GM08714 (cell line): ENCODE results near the gene KRTAP4-1.
"Not testable (repeated sequence)": the region's sequence is repeated elsewhere in the genome, so short reads cannot be mapped to it uniquely, and the experiment has no call there.

Source experiments
- H3K4me3 ChIP-seq: fragments of 200-500 bp; sonication (Bioruptor generic); 2 replicates; pipeline ENCODE4 v1.5.1; 2014; ENCODE audit warnings: mild to moderate bottlenecking, low read length, inconsistent platforms
- ZNF274 ChIP-seq: IDR thresholded peaks from 2 replicates; pipeline ENCODE4 v1.6.1; 2012; ENCODE audit warnings: mild to moderate bottlenecking, low read depth, low read length

KRTAP4-1 gene

GRCh38 chr17:41149652-41149985, 35.1 kb downstream of the KRTAP4-1 start, which contains the start of gene KRTAP4-5:
Gene KRTAP4-5 (minus strand): TSS chr17:41149825. CDS start chr17:41149767, 58 bp downstream.
- no peak within 1 kb of the TSS for H3K4me3 ChIP-seq
- TF ChIP-seq ZNF274, result no peak

- H3K4me3 ChIP-seq, result not testable (repeated sequence)
Measured at GRCh38 chr17:41148971-41149651, 35.6 kb downstream of the KRTAP4-1 start.

- H3K4me3 ChIP-seq, result no peak overlapping the region
- TF ChIP-seq ZNF274, result no peak
Measured at GRCh38 chr17:41147531-41148204, 37.0 kb downstream of the KRTAP4-1 start.

GRCh38 chr17:41145261-41145660, 39.5 kb downstream of the KRTAP4-1 start:
- no peak overlapping the region for H3K4me3 ChIP-seq
- no peak for TF ChIP-seq ZNF274

DNA sequence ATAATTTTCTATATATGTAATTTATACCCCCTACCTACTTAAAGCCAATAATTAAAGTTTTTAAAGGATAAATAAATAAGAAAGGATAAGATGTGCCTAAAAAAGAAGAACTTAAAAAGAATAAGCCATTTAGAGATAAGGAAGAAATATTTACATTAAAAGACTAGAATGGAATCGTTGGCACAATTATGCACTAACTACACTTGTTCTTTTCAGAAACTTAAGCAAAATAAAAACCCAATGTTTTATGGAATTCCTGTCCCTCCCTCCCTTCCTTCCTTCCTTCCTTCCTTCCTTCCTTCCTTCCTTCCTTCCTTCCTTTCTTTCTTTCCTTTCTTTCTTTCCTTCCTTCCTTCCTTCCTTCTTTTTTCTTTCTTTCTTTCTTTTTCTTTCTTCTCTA, 39.9 kb downstream of the KRTAP4-1 start:
- no peak overlapping the region for H3K4me3 ChIP-seq
- TF ChIP-seq ZNF274, result no peak

DNA sequence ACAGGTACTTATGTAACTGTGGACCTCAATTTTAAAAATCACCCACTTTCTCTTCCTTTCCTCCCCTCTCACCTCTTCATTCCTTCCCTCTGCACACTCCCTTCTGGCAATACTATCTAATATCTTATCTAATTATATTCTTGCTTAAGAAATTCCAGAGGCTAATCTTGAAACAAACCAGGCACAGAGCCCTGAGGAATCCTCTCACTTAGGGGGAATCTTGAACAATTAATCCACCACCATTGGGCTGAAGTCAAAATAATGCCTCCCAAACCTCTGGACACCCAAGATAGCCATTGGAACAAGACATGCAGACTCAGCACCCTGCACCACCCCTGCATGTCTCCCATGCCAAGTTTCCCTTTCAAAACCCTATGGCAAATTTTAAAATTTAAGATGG, 43.4 kb downstream of the KRTAP4-1 start:
- no peak for TF ChIP-seq ZNF274
- no peak overlapping the region for H3K4me3 ChIP-seq

DNA sequence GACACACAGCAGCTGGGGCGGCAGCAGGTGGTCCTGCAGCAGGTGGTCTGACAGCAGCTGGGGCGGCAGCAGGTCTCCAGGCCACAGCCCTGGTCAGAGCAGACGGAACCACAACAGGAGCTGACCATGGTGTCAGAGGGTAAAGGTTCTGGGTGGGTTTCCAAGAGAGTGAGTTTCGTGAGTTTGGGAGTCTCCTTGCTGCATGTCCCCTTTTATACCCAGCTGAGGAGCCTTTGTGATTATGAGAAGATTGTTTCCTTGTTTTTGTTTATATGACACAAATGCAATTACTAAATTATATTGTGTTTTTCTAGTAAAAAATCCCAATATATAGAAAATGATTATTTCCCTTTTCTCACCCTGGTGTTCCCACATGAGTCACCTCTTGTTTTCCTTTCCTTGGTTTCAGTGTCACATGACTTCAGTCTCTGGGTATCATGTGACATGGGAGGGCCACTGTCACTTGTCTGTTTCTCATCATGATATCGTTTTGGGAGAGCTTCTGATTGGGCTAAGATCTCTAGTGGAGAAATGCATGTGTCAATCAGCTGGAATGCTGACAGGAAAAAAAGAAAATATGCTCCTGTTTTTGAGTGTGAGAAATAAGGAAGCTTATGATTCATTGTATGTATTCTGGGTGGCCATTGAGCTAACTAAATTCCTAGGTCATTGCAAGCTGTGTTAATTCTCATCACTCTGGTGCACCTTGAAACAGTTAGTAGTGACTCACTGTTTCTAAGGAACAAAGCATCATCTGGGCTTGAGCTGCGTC, 44.2 kb downstream of the KRTAP4-1 start, which contains the start of gene KRTAP4-6:
TSS of gene KRTAP4-6 (minus strand) at position 185 of the 772 bp plus-strand sequence. CDS start at position 128, 57 bp downstream.
- no peak within 1 kb of the TSS for H3K4me3 ChIP-seq
- TF ChIP-seq ZNF274, result no peak

DNA sequence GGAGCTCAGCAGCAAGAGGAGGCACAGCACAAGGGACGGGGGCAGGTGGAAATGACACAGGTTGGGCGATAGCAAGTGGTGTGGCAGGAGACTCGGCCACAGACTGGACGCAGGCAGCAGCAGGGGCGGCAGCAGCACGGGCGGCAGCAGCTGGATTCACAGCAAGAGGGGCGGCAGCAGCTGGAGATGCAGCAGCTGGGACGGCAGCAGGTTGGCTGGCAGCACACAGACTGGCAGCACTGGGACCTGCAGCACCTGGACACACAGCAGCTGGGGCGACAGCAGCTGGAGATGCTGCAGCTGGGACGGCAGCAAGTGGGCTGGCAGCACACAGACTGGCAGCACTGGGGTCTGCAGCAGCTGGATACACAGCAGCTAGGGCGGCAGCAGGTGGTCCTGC, 44.8 kb downstream of the KRTAP4-1 start:
- not testable (repeated sequence) for H3K4me3 ChIP-seq
